IMR-90 (cell line): ENCODE results near the gene AGAP9. TPM values are rescaled to one million over a fixed set of nuclear protein-coding genes. Genes with fewer than 3 reads are reported as not detected.

Source experiments
- microRNA-seq, 2 experiments: library from miRNA; stranded (forward) in 1 of 2; unstranded in 1 of 2; fragments of 10-50 nt in 1 of 2; fragments of <30 nt in 1 of 2; gene quantifications in 1 of 2; microRNA quantifications in 1 of 2; one replicate each; pipeline versions ENCODE3 to v1.1.0; 2013 to 2020; ENCODE audit not compliant: insufficient read depth in 1 of 2, insufficient read length in 1 of 2, unreplicated experiment in 1 of 2
- polyA plus RNA-seq, 3 experiments: library from polyadenylated mRNA; depleted of rRNA; stranded (reverse); fragments of >200 nt; gene quantifications; 2 replicates each; pipeline ENCODE4 v1.2.3, GENCODE V29; 2012; ENCODE audit warnings: low replicate concordance in 1 of 3
- small RNA-seq, 5 experiments: library from RNA; depleted of rRNA; stranded (forward); fragments of <200 nt; gene quantifications; one replicate each; pipeline ENCODE3, GENCODE V24; 2012
- total RNA-seq: library from RNA; depleted of rRNA; stranded (reverse); fragments of >200 nt; gene quantifications from 2 replicates; pipeline ENCODE4 v1.2.3, GENCODE V29; 2012; rRNA removed

AGAP9 gene
- total and polyA plus RNA-seq, 2 of the 4 experiments (the other 2 are of a cell fraction): 3.2 to 11.2 TPM

Small RNA genes within 50 kb of the gene (microRNA-seq; reads per million reads assigned to microRNA genes)
- gene AL591684.3 (ENCODE audit: insufficient read depth, insufficient read length): not detected
- gene RNA5SP312 (ENCODE audit: insufficient read depth, insufficient read length): not detected

Small RNA genes within 50 kb of the gene (small RNA-seq; reads per million reads assigned to genes)
- gene AL591684.3 (0 reads per million in 5 experiments), gene RNA5SP312 (0 reads per million in 5 experiments)

Other genes starting within 250 kb of the AGAP9 start
- gene GDF10, start 223.4 kb downstream of the AGAP9 start, total RNA-seq: not detected in 2 replicates
- gene GDF10, start 223.4 kb downstream of the AGAP9 start, polyA plus RNA-seq (2012; rRNA removed): 0.26 and 0.34 TPM in 2 replicates
- under 0.01 TPM in 1 of 2 replicates, not detected in the other for gene GDF2, start 201.2 kb downstream of the AGAP9 start, total RNA-seq
- gene GDF2, start 201.2 kb downstream of the AGAP9 start, polyA plus RNA-seq (2012; rRNA removed): 0.04 TPM in 1 of 2 replicates, not detected in the other
- not detected in 2 replicates for gene RBP3, start 175.3 kb downstream of the AGAP9 start, total RNA-seq
- gene RBP3, start 175.3 kb downstream of the AGAP9 start, polyA plus RNA-seq (2012; rRNA removed): not detected in 2 replicates
- under 0.01 TPM in 2 replicates for gene ZNF488, start 139.3 kb downstream of the AGAP9 start, total RNA-seq
- gene ZNF488, start 139.3 kb downstream of the AGAP9 start, polyA plus RNA-seq (2012; rRNA removed): 0.14 TPM in 2 replicates
- 0.83 and 0.90 TPM in 2 replicates for gene ANXA8, start 39.5 kb downstream of the AGAP9 start, total RNA-seq
- 1.1 and 1.3 TPM in 2 replicates for gene ANXA8, start 39.5 kb downstream of the AGAP9 start, polyA plus RNA-seq (2012; rRNA removed)
- not detected in 2 replicates for gene FAM25G, start 31.9 kb downstream of the AGAP9 start, total RNA-seq
- not detected in 2 replicates for gene FAM25G, start 31.9 kb downstream of the AGAP9 start, polyA plus RNA-seq (2012; rRNA removed)
- 0.54 and 0.56 TPM in 2 replicates for gene SYT15B, start 240.0 kb upstream of the AGAP9 start, total RNA-seq
- gene SYT15B, start 240.0 kb upstream of the AGAP9 start, polyA plus RNA-seq (2012; rRNA removed): 0.96 TPM in 2 replicates